Measurements from ENCODE around the gene BCCIP. TPM values are rescaled to one million over a fixed set of nuclear protein-coding genes. Genes with fewer than 3 reads are reported as not detected.

Gene BCCIP
- total RNA-seq, 1 experiment from 2014 or later = 159 TPM

- no peak overlapping the region for H3K4me2 ChIP-seq (ENCODE audit: low read length)
Observed at GRCh38 chr10:125779403-125780327, 43.7 kb upstream of the BCCIP start.

More at GRCh38 chr10:125779403-125780327, 43.7 kb upstream of the BCCIP start:
- Histone ChIP-seq H3K9ac (ENCODE audit: low read length) (no peak overlapping the region), H2AFZ (ENCODE audit: low read depth, low read length, poor library complexity, severe bottlenecking) (no peak overlapping the region), H3K4me1 (ENCODE audit: control insufficient read depth in 1 of 2, insufficient read depth in 2 of 2, low read length in 2 of 2) (no peaks in the 10 kb centered on the region), H3K27me3 (ENCODE audit: insufficient read depth, low read length) (no peaks in the 10 kb centered on the region), H4K20me1 (ENCODE audit: insufficient read depth) (no peaks in the 10 kb centered on the region), H3K36me3 (ENCODE audit: control insufficient read depth in 1 of 2, insufficient read depth in 2 of 2, low read length in 2 of 2) (no peaks in the 10 kb centered on the region), H3K27ac (ENCODE audit: low read depth, low read length) (no peak overlapping the region), H3K9me3 (ENCODE audit: control insufficient read depth in 1 of 2, insufficient read depth in 1 of 2, low read depth in 1 of 2, low read length in 2 of 2) (no peaks in the 10 kb centered on the region), H3K4me3 (replicated peaks in 1 of 2; ENCODE audit: low read depth in 1 of 2, low read length in 2 of 2) (no peak overlapping the region), H3K79me2 (ENCODE audit: insufficient read depth, low read length) (no peaks in the 10 kb centered on the region), H3K9me2 (ENCODE audit: insufficient read depth) (no peaks in the 10 kb centered on the region)
- DNase-seq (ENCODE audit: low read depth, low spot score) (no peak), ATAC-seq (no peak)
- intact Hi-C loops (cut with micrococcal nuclease) = no loop called here
- ChIA-PET CTCF (no interaction called here), RAD21 (ENCODE audit: low non-redundant PET in 1 of 2, low total read pairs in 2 of 2, uncharacterized antibody in 2 of 2, unreplicated experiment in 2 of 2) (no interaction called here), POLR2A (no interaction called here)
- BruUV-seq (replicated peaks) = no TSS peak
- TF ChIP-seq EGR1 (IDR thresholded peaks at IDR 0.05; ENCODE audit: low read depth) = no peak
- TF ChIP-seq POLR2AphosphoS5 (IDR thresholded peaks at IDR 0.05; ENCODE audit: low read depth, low read length) = no peak
- no peak for TF ChIP-seq SIN3A (IDR thresholded peaks at IDR 0.05; ENCODE audit: low read depth)
- TF ChIP-seq EZH2phosphoT487 (IDR thresholded peaks at IDR 0.05; ENCODE audit: borderline replicate concordance) = no peak
- TF ChIP-seq TCF7L2 (IDR thresholded peaks at IDR 0.05; ENCODE audit: borderline replicate concordance, extremely low read depth, insufficient read depth, insufficient read length) = no peak
- no peak for TF ChIP-seq CTCF (IDR thresholded peaks at IDR 0.05 in 2 of 3, conservative IDR thresholded peaks at IDR 0.05 in 1 of 3; ENCODE audit: borderline replicate concordance in 1 of 3, insufficient read depth in 1 of 3, low read depth in 2 of 3, low read length in 2 of 3)
- TF ChIP-seq ZNF274 (IDR thresholded peaks at IDR 0.05; ENCODE audit: low read depth, low read length) = no peak
- TF ChIP-seq EZH2 (IDR thresholded peaks at IDR 0.05) = no peak
- TF ChIP-seq, protein P1, sequence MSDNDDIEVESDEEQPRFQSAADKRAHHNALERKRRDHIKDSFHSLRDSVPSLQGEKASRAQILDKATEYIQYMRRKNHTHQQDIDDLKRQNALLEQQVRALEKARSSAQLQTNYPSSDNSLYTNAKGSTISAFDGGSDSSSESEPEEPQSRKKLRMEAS (IDR thresholded peaks at IDR 0.05) = no peak
- no peak for TF ChIP-seq ZFX (IDR thresholded peaks at IDR 0.05)
- TF ChIP-seq CEBPB (IDR thresholded peaks at IDR 0.05; ENCODE audit: low read depth) = no peak
- no peak for TF ChIP-seq SP1 (IDR thresholded peaks at IDR 0.05; ENCODE audit: low read depth)
- TF ChIP-seq, protein P2, sequence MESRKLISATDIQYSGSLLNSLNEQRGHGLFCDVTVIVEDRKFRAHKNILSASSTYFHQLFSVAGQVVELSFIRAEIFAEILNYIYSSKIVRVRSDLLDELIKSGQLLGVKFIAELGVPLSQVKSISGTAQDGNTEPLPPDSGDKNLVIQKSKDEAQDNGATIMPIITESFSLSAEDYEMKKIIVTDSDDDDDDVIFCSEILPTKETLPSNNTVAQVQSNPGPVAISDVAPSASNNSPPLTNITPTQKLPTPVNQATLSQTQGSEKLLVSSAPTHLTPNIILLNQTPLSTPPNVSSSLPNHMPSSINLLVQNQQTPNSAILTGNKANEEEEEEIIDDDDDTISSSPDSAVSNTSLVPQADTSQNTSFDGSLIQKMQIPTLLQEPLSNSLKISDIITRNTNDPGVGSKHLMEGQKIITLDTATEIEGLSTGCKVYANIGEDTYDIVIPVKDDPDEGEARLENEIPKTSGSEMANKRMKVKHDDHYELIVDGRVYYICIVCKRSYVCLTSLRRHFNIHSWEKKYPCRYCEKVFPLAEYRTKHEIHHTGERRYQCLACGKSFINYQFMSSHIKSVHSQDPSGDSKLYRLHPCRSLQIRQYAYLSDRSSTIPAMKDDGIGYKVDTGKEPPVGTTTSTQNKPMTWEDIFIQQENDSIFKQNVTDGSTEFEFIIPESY (IDR thresholded peaks at IDR 0.05; ENCODE audit: extremely low read depth, insufficient replicate concordance, low read length) = no peak
- no peak for TF ChIP-seq POLR2A (IDR thresholded peaks at IDR 0.05; ENCODE audit: borderline replicate concordance, extremely low read depth, insufficient read depth, insufficient read length)
- TF ChIP-seq YY1 (IDR thresholded peaks at IDR 0.05; ENCODE audit: extremely low read depth, insufficient replicate concordance, low read depth, low read length) = no peak
- TF ChIP-seq JUND (IDR thresholded peaks at IDR 0.05) = no peak
- no peak for TF ChIP-seq FOSL1 (IDR thresholded peaks at IDR 0.05; ENCODE audit: low read depth)

All from HCT116 (cell line).